Activated CD8-positive, alpha-beta memory T cell treated with anti-CD3 and anti-CD28 coated beads, Interleukin-2, amount 50 U/mL, for 1 hour (primary cell): ENCODE data around the gene HS3ST2.
"Not testable (repeated sequence)": the region's sequence is repeated elsewhere in the genome, so short reads cannot be mapped to it uniquely, and the experiment has no call there.

ENCODE experiments used
- DNase-seq: peaks from one replicate; pipeline ENCODE4 v3.0.0-alpha.2; 2020; ENCODE audit errors: extremely low read depth

Gene HS3ST2

GRCh38 chr16:22813223-22813947 is 577 bp upstream of the HS3ST2 start:
- DNase-seq, result no peak

GRCh38 chr16:22814711-22815105 is 746 bp downstream of the HS3ST2 start:
- no peak for DNase-seq

GRCh38 chr16:22815863-22816262 is 1.9 kb downstream of the HS3ST2 start:
- DNase-seq, result no peak

- DNase-seq, result no peak
Observed at GRCh38 chr16:22816475-22816874, 2.5 kb downstream of the HS3ST2 start.

- DNase-seq, result not testable (repeated sequence)
Observed at GRCh38 chr16:22818736-22819135, 4.8 kb downstream of the HS3ST2 start.

GRCh38 chr16:22838681-22839080 is 24.7 kb downstream of the HS3ST2 start:
- no peak for DNase-seq

- DNase-seq, result not testable (repeated sequence)
Observed at GRCh38 chr16:22842031-22842430, 28.1 kb downstream of the HS3ST2 start.

GRCh38 chr16:22843122-22843521 is 29.2 kb downstream of the HS3ST2 start:
- no peak for DNase-seq

GRCh38 chr16:22843856-22844255 is 29.9 kb downstream of the HS3ST2 start:
- DNase-seq, result no peak

- no peak for DNase-seq
Observed at GRCh38 chr16:22844416-22844815, 30.5 kb downstream of the HS3ST2 start.

- DNase-seq, result no peak
Observed at GRCh38 chr16:22847100-22847499, 33.1 kb downstream of the HS3ST2 start.

- no peak for DNase-seq
Observed at GRCh38 chr16:22847690-22848089, 33.7 kb downstream of the HS3ST2 start.

GRCh38 chr16:22848451-22848850 is 34.5 kb downstream of the HS3ST2 start:
- DNase-seq, result no peak

GRCh38 chr16:22849517-22849916 is 35.6 kb downstream of the HS3ST2 start:
- no peak for DNase-seq

GRCh38 chr16:22855231-22855630 is 41.3 kb downstream of the HS3ST2 start:
- DNase-seq, result no peak

GRCh38 chr16:22857296-22858025 is 43.5 kb downstream of the HS3ST2 start:
- DNase-seq, result no peak

GRCh38 chr16:22859925-22860324 is 46.0 kb downstream of the HS3ST2 start:
- no peak for DNase-seq

GRCh38 chr16:22861580-22861979 is 47.6 kb downstream of the HS3ST2 start:
- DNase-seq, result no peak

- DNase-seq, result no peak
Observed at GRCh38 chr16:22862046-22862445, 48.1 kb downstream of the HS3ST2 start.

GRCh38 chr16:22864375-22864774 is 50.4 kb downstream of the HS3ST2 start:
- DNase-seq, result no peak

- DNase-seq, result no peak
Observed at GRCh38 chr16:22868593-22869224, 54.7 kb downstream of the HS3ST2 start.

GRCh38 chr16:22871861-22872260 is 57.9 kb downstream of the HS3ST2 start:
- no peak for DNase-seq

- DNase-seq, result no peak
Observed at GRCh38 chr16:22874394-22874793, 60.4 kb downstream of the HS3ST2 start.
